NK-92 (cell line): ENCODE measurements around the gene C19orf67.
"Not testable (repeated sequence)": the region's sequence is repeated elsewhere in the genome, so short reads cannot be mapped to it uniquely, and the experiment has no call there.

ENCODE experiments used
- DNase-seq: peaks from one replicate; lab custom pipeline; 2025; ENCODE audit not compliant: unreplicated experiment; lab: John Stamatoyannopoulos, UW

The C19orf67 gene

GRCh38 chr19:14058182-14059092 is 27.1 kb downstream of the C19orf67 start:
- no peak for DNase-seq

- no peak for DNase-seq
Observed at GRCh38 chr19:14056741-14057356, 28.7 kb downstream of the C19orf67 start.

- DNase-seq, result no peak
Observed at GRCh38 chr19:14056069-14056666, 29.4 kb downstream of the C19orf67 start.

GRCh38 chr19:14055396-14055795 is 30.2 kb downstream of the C19orf67 start:
- DNase-seq, result no peak

GRCh38 chr19:14054721-14055120 is 30.9 kb downstream of the C19orf67 start:
- DNase-seq, result no peak

- no peak for DNase-seq
Observed at GRCh38 chr19:14054099-14054498, 31.5 kb downstream of the C19orf67 start.

- DNase-seq, result no peak
Observed at GRCh38 chr19:14053500-14053899, 32.1 kb downstream of the C19orf67 start.

- DNase-seq, result no peak
Observed at GRCh38 chr19:14053032-14053431, 32.6 kb downstream of the C19orf67 start.

GRCh38 chr19:14052470-14052869 is 33.1 kb downstream of the C19orf67 start:
- DNase-seq, result no peak

GRCh38 chr19:14051980-14052379 is 33.6 kb downstream of the C19orf67 start:
- no peak for DNase-seq

- DNase-seq, result not testable (repeated sequence)
Observed at GRCh38 chr19:14050961-14051360, 34.6 kb downstream of the C19orf67 start.

- no peak for DNase-seq
Observed at GRCh38 chr19:14050512-14050911, 35.1 kb downstream of the C19orf67 start.

GRCh38 chr19:14048443-14049153 is 37.0 kb downstream of the C19orf67 start:
- no peak for DNase-seq

- DNase-seq, result not testable (repeated sequence)
Observed at GRCh38 chr19:14047866-14048265, 37.7 kb downstream of the C19orf67 start.

GRCh38 chr19:14042659-14043608 is 42.6 kb downstream of the C19orf67 start:
- not testable (repeated sequence) for DNase-seq

GRCh38 chr19:14039181-14039580 is 46.4 kb downstream of the C19orf67 start:
- DNase-seq, result no peak

GRCh38 chr19:14035706-14036105 is 49.9 kb downstream of the C19orf67 start:
- DNase-seq, result no peak

- DNase-seq, result not testable (repeated sequence)
Observed at GRCh38 chr19:14035159-14035558, 50.4 kb downstream of the C19orf67 start.

- no peak for DNase-seq
Observed at GRCh38 chr19:14033946-14034345, 51.6 kb downstream of the C19orf67 start.
